GM19468 (cell line): Measurements from ENCODE around the gene GAPVD1.
"Not testable (repeated sequence)": the region's sequence is repeated elsewhere in the genome, so short reads cannot be mapped to it uniquely, and the experiment has no call there.

Source experiments
- ATAC-seq: cut with Tn5 transposase; IDR thresholded peaks from one replicate; pipeline ENCODE4 v1.9.1; 2021; ENCODE audit warnings: mild to moderate bottlenecking, moderate library complexity, moderate number of reproducible peaks; ENCODE audit not compliant: unreplicated experiment; ENCODE audit errors: extremely low read depth

The GAPVD1 gene

DNA sequence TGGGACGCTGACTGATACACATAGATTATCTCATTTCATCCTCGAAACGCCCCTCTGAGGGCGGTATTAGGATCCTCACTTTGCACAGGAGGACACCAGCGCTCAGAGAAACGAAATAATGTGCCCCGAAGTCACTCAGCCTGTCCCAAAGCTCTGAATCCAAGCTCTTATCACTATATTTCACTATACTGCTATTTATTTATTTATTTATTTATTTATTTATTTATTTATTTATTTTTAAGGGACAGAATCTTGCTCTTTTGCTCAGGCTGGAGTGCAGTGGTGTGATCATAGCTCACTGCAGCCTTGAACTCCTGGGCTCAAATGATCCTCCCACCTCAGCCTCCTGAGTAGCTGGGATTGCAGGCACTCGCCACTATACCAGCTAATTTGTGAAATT is 138.6 kb downstream of the GAPVD1 start:
- not testable (repeated sequence) for ATAC-seq

DNA sequence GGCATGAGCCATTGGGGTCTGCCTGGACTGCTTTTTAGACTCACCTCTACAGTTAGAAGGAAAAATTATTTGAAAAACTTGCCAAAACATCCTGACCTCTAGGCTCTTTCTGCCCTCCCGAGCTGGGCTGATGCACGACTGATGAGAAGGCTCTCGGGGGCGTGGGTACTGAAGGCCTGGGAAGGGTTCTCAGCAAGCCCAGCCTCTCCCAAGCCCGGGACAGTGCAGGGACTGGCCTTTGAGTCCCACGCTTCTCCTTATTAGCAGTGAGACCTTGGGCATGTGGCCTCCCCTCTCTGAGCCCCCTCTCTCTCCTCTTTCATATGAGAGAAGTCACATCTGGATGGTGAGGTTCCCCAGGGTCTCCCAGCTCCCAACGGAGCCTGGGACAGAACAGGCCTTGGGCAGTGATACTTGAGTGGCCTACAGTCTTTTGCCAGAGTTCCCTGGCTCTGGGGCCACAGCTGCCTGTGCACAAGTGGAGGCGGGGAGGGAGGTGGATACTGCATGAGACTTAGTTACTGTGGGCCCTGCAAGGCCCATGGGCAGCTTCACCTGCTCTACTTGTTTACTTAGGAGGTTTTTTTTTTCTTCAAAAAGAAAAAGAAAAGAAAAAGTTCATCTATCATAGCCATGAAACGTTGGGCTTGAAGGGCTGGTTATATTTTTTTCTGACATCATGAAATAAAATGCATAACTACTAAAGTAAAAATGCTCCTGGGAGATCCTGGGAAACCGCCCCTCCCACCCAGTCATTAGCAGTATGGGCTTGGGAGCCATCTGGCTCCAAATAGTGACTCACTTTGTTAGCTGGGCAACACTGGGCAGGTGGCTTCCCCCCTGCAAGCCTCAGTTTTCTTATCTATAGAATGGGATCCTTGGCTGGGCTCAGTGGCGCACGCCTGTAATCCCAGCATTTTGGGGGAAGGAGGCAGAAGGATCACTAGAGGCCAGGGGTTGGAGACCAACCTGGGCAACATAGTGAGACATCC is 139.4 kb downstream of the GAPVD1 start:
- no peak for ATAC-seq

DNA sequence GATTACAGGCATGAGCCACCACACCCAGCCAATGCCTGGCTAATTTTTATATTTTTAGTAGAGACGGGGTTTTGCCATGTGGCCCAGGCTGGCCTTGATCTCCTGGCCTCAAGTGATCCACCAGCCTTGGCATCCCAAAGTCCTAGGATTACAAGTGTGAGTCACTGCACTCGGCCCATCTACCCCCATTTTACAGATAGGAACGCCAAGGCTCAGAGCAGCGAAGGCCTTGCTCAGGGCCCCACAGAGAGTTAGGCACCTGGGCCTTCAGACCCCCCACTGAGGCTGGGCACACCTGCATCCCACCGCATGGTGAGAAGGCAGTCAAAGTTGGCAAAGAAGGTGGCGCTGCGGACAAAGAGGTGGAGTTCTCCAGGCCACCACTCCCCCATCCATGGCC is 143.1 kb downstream of the GAPVD1 start:
- no peak for ATAC-seq

DNA sequence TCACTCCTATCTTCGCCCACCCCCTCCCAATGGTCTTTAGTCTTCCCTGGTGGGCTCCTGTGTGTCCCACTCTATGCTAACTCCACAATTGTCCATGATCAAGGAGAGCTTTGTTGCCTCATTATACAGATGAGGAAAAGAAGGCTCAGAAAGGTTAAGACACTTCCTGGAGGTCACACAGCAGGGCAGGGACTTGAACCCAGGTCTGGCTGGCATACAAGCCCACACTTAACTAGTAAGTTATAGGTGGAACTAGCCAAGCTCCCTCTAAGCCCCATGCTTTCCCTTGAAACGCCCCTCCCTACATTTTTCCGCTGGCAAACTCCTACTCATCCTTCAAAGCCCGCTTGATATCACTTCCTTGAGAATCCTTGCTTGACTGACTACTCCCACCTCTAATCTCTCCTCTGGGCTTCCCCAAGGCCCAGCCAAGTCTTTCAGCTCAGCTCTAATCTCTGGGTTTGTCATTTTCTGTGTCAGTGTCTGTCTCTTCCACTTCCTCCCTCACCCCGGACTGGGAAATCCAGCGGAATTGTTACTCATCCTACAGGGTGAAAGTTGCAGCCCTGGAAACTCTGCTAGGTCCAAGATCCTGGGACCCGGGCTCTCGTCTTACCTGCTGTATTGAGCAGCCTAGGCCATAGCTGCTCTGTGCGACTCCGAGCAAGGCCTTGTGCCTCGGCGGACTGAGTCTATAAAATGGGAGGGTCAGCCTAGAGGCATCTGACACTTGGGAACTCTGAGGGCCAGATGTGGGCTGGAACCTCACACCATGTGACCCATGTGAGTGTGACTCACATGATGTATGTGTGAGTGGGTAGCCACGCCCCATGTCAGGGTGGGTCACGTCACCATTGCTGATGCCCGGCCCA is 144.5 kb downstream of the GAPVD1 start:
- ATAC-seq, result no peak

- ATAC-seq, result no peak
Measured at GRCh38 chr9:125406810-125407087, 145.1 kb downstream of the GAPVD1 start.

GRCh38 chr9:125407432-125407973 is 145.9 kb downstream of the GAPVD1 start:
- ATAC-seq, result no peak

DNA sequence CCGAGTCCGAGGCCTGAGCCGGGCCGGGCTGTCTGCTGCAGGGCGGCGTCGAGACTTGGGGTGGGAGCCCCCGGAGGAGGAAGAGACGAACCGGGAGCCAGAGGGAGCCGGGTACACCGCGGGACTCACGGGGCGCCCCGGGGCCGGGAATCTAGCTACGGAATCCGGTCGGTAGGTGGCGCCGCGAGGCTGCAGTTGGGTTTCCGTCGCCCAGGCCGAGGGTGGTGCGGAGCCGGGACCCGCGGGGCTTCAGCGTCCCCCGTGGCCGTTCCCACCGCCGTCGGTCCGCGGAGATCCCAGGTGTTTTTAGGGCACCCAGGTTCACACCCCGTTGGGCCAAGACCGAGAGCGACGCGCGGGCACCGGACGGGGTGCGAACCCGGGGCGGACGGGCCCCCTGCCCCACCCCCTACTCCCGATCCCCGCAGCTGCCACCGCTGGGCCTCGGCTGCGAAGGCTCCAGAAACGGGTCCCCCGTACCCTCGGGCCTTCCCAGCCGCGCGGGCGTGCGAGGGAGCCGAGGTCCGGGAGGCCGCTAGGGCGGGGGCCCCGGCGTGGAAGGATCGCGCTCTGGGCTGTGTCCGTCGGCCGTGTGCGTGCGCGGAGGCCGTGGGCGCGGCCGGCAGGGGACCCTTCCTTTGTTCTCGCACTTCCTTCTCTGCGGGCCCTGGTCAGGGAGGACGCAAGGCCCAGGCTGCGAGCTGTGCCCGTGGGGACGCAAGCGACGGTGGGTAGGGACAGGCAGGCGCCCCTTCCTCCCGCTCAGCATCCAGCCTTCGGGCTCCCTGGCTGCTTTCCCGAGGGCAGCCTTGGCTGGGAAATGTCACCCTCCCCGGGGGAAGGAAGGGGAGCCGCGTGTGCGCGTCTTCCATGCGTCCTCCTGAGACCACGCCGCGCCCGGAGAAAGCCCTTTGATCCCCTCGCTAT is 146.6 kb downstream of the GAPVD1 start:
- no peak for ATAC-seq

- ATAC-seq, result no peak
Measured at GRCh38 chr9:125409217-125409636, 147.6 kb downstream of the GAPVD1 start.

DNA sequence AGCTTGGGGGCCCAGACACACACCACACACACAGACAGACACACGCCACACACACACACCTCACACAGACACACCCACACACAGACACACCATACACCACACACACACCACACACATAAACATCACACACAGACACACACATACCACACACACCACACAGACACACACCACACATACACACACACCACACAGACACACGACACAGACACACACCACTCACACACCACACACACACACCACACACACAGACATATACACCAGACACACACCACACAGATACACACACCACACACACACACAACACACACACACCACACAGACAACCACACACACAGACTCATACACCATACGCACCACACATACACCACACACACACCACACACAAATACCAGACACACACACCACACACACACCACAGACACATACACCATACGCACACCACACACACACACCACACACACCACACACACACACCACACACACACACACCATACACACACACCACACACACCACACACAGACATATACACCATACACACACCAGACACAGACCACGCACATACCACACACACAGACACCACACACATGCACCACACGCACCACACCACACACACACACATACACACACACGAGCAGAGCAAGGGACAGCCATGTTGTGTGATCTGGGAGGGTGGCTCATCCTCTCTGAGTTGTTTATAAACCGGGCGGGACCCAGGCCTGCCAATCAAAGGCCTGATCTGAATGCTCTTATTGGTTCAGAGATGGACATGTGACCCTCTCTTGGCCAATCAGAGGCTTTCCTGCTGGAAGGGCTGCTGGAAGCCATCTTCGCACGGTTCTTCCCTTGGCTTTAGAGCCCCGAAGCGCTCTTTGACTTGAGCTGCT is 148.3 kb downstream of the GAPVD1 start:
- ATAC-seq, result no peak

GRCh38 chr9:125410522-125410894 is 148.9 kb downstream of the GAPVD1 start:
- ATAC-seq, result no peak

- no peak for ATAC-seq
Measured at GRCh38 chr9:125411171-125411756, 149.6 kb downstream of the GAPVD1 start.

GRCh38 chr9:125412166-125412565 is 150.5 kb downstream of the GAPVD1 start:
- ATAC-seq, result no peak

DNA sequence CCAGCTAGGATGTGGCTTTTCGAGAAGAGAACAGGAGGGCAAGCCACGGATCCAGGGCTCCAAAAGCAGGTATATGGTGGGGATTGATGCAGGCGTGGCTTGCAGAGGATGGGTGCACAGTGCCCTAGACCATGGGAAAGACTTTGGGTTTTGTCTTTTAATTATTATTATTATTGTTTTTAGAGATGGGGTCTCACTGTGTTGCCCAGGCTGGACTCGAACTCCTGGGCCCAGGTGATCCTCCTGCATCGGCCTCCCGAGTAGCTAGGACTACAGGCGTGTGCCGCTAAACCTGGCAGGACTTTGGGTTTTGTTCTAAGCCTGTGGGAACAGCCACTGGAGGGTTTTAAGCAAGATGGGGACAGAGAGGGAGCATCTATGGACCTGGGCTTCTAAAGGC is 152.0 kb downstream of the GAPVD1 start:
- ATAC-seq, result no peak

- no peak for ATAC-seq
Measured at GRCh38 chr9:125415583-125416460, 154.2 kb downstream of the GAPVD1 start.

- ATAC-seq, result no peak
Measured at GRCh38 chr9:125416517-125416916, 154.9 kb downstream of the GAPVD1 start.
